GM10248 (cell line): Measurements from ENCODE around the gene KRTAP3-1.

Source experiments
- CTCF ChIA-PET: fragments of 300-600 bp; sonication (Branson Sonifier 250); formaldehyde crosslinking; extraction: SDS; loops from one replicate; lab custom pipeline; 2021; ENCODE audit warnings: antibody characterized with exemption; lab: Yijun Ruan, JAX
- POLR2A ChIA-PET: fragments of 350-650 bp; sonication (Branson Sonifier 250); formaldehyde crosslinking; extraction: SDS; loops from one replicate; lab custom pipeline; 2020; ENCODE audit warnings: antibody characterized with exemption; lab: Yijun Ruan, JAX
- DNase-seq: peaks from one replicate; pipeline ENCODE4 v3.0.0; 2012; ENCODE audit errors: extremely low spot score
- CTCF ChIP-seq: IDR thresholded peaks from 2 replicates; pipeline ENCODE4 v1.5.1; 2012; ENCODE audit warnings: mild to moderate bottlenecking, low read depth; ENCODE audit errors: extremely low read depth, missing control alignments, control extremely low read depth

Gene KRTAP3-1

DNA sequence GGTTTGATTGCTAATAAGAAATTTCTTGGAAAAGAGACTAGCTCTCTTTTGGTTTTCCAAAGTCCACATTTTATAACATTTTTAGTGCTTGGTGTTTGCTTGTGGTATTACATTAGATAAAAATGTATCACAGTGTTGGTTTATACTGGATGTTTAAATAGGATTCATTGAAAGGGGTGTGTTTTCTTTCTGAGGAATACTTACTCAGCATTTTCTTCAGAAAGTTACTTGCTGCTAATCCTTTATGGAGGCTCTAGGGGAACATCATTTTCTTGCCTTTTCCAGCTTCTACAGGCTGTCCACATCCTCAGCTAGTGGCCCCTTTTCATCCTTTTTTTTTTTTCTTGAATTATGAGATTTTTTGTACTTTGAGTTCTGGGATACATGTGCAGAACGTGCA lies 41.3 kb downstream of the KRTAP3-1 start:
- CTCF ChIA-PET = no interaction called here
- POLR2A ChIA-PET = no interaction called here
- no peak for DNase-seq
- TF ChIP-seq CTCF = no peak

DNA sequence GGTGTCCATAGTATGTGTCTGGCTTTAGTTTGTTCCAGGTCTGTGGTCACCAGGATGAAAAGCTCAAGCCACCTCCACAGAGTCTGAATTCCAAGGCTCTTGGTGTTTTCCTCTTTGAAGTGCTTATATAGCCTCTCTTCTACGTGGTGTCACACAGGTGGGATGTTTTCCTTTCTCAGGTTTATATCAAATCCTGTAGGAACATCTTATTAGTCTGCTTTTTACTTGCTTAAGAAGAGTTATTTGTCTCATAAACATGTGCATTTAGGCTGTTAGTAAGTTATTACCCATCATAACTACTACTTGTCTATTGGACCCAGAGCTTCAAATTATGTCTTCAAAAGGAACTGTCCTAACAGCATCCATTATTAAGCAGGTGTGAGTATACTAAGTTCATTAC lies 42.1 kb downstream of the KRTAP3-1 start, which contains the start of gene KRT39:
Gene KRT39, minus strand, starts transcription at position 101 of the 400 bp plus-strand sequence. Its CDS starts 92 bp downstream, at position 9.
- ChIA-PET POLR2A (no interaction called here), CTCF (no interaction called here)
- no peak for TF ChIP-seq CTCF
- DNase-seq = no peak

- DNase-seq = peak; percentile 36
- POLR2A ChIA-PET = no interaction called here
- CTCF ChIA-PET = interaction anchor here (1.8 kb wide), 1 partner anchor 585 kb away, joined by 4 read pairs; no protein-coding TSS in a partner anchor
- TF ChIP-seq CTCF = peak; percentile 32
These were observed 45.1 kb downstream of the KRTAP3-1 start for GRCh38 chr17:40963838-40964237.

DNA sequence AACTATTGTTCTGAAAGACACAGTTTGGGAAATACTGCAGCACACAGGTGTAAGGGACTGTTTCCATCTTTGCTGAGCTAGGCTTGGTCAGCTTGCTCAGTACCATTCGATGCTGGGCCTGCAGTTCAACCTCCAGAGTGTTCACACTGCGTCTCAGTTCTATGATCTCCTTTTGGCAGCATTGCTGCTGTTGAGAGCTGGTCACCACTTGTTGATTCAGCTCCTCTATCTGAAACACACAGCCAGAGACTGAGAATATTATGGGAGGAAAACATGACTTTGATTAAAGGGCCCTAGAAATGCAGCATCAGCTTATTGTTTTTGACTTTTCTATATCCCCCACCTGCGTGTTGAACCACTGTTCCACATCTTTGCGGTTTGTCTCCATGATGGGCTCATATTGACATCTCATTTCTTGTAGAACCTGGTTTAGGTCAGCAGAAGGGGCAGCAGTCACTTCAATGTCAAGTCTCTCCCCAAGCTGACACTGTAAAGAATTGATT lies 46.8 kb downstream of the KRTAP3-1 start:
- CTCF ChIA-PET = interaction anchor here (1.2 kb wide), 2 partner anchors 9 to 15 kb away, joined by 3 to 4 read pairs; no protein-coding TSS in a partner anchor
- TF ChIP-seq CTCF = no peak
- no peak for DNase-seq
- POLR2A ChIA-PET = no interaction called here

DNA sequence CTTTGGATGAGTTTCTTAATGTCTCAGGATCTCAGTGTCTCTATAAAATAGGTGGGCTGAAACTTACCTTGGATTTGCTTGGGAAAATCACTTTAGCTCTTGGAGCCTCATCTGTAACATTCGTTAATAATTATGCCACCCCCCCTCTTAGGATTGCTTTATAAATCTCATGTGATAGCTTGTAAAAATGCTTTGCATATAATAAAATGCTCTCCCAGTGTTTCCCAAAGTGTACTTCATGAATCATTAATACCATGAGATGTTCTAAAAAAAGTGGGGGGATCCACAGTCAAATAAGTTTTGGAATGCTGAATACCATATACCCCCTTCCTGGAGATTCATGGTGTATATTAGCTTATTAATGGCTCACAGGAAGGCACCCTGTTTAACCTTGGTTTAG lies 47.3 kb downstream of the KRTAP3-1 start:
- CTCF ChIA-PET = interaction anchor here (1.2 kb wide), 2 partner anchors 9 to 15 kb away, joined by 3 to 4 read pairs; no protein-coding TSS in a partner anchor
- no peak for DNase-seq
- no peak for TF ChIP-seq CTCF
- POLR2A ChIA-PET = no interaction called here

GRCh38 chr17:40960144-40960543 lies 48.8 kb downstream of the KRTAP3-1 start:
- CTCF ChIA-PET = interaction anchor here (1.2 kb wide), 1 partner anchor 16 kb away, joined by 3 read pairs; no protein-coding TSS in a partner anchor
- TF ChIP-seq CTCF = no peak
- DNase-seq = no peak
- POLR2A ChIA-PET = no interaction called here
